Stimulated activated CD8-positive, alpha-beta memory T cell treated with anti-CD3 and anti-CD28 coated beads, Interleukin-7, amount 100 ng/mL, for 4 hours (primary cell): ENCODE results near the gene GNB5.
"Not testable (repeated sequence)": the region's sequence is repeated elsewhere in the genome, so short reads cannot be mapped to it uniquely, and the experiment has no call there.

Experiments used
- DNase-seq, 2 donors: peaks; one replicate each; pipeline ENCODE4 v3.0.0-alpha.2; 2020; ENCODE audit warnings: low read depth in 2 of 2

Gene GNB5

GRCh38 chr15:52094811-52095584, 96.2 kb downstream of the GNB5 start:
- DNase-seq = no peak

DNA sequence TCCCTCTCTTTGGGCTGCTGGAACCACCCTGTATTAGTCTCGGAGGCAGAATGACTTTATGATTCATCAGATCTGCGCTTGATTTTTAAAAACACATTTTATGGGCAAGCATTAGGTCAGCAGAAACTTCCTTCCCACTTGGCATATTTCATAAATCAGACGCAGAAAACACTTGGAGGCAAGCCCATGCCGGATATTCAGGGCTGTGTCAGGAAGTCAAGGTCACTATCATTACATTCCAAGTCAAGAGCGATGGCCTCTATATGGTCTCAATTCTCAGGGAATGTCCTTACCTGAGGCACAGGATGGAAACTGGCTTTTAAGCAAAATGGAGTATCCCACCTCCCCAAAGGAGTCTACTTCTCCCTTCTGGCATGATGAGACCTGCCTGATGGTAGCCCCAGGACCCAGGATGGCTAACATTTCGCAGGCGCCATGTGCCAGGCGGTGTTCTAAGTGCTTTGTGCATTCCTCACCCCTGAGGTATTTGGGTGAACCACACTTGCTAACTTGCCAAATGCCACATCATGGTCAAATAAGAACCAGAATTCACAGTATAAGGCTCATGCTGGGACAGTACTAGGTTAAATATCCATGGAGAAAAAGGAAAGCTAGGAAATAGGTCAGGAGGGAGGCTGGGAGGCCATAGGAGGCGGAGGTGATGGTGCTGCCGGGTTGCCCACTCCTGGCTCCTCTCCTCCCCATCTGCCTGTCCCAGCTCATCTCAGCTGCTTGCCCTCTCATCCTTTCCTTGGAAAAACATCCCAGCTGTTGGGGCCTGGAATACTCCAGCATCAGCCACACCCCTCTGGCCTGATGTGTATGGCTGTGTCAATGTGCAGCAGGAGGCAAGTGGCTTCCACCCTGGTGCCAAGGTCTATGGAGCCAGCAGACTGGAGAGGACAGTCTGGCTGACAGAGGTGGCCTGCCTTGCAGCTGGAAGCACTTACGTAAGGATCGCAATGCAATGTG, 97.4 kb downstream of the GNB5 start:
- DNase-seq = no peak

GRCh38 chr15:52093167-52093538, 98.0 kb downstream of the GNB5 start:
- no peak for DNase-seq

DNA sequence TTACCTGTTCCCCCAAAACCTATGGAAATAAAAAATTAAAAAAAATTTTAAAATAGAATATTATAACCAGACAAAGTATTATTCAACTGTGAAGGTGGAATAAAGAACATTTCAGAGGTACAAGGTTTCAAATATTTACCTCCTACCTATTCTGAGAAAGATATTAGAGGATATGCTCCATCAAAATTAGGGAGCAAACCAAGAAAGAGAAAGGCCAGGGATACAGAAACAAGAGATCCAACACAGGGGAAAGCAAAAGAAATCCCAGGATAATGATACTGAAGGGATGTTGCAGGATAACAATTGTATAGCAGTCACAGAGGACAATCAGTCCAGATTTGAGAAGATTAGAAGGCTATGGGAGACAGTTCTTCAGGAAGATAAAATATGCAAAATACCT, 101.0 kb downstream of the GNB5 start:
- DNase-seq = no peak

DNA sequence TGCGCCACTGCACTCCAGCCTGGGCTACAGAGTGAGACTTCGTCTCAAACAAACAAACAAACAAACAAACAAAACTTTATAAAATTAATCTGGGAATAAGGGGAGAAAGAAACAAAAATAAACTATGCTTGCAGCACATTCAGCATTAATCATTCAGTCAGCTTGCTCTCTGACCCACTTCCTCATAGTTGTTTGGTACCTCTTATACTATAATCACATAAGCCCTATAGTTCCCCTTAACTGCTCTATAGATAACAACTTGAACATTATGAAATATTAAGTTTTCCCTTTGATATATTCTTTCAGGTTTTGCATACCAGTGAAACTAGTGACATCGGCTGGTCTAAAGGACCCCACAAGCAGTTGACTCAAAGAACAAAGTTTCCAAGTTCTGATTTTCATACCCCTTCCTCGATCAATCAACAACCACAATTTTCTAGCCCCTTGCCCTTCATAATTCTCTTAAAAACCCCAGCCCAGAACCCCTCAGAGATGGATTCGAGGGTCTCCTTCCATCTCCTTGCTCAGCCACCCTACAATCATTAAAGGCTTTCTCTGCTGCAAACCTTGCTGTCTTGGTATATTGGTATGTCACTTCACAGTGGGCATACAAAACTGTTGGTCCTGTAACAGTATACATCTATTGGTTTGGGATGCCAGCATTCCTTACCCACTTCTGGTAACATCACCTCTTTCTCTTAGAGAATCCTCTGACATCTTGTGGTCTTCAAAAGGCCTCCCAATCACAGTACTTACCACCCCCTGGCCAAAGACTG, 105.0 kb downstream of the GNB5 start:
- no peak for DNase-seq

GRCh38 chr15:52085299-52085698, 105.9 kb downstream of the GNB5 start:
- no peak for DNase-seq

GRCh38 chr15:52083603-52084002, 107.6 kb downstream of the GNB5 start:
- no peak for DNase-seq

- not testable (repeated sequence) for DNase-seq
Measured at GRCh38 chr15:52083037-52083359, 108.2 kb downstream of the GNB5 start.

DNA sequence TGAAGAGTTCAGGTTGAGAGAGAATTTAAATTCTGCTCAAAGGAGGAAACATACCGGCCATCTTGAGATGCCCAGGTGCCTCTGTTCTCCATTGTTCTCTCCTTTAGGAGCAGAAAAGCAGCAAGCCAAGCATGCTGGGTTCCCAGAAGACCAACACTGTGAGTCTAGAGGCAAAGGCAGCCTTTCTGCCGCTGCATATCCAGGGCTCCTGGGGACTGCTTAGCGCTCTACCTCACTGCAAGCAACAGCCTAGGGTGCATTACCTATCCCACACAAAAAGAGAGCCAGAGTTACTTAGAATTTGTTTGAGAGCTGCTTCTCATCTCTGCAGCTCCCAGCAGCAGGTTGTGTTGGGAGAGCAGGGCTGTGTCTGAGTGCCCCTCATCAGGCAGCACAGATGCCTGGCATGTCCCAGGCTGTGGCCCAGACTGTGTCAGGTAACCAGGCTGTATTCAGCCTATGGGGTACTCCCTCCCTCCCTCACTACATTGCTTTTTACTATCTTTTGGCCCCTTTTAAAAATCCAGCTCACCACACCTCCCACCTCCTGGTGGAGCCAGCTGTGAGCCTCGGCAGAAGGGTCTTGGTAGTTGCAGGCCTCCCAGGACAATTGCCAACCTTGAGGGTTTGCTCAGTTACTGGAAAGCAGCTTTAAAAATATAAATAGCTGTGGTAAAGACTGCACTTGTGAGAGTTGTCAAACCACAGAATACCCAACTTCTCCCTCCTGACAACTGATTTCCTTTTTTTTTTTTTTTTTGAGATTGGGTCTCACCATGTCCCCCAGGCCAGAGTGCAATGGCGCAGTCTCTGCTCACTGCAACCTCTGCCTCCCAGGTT, 108.8 kb downstream of the GNB5 start:
- no peak for DNase-seq

GRCh38 chr15:52080706-52081392, 110.3 kb downstream of the GNB5 start:
- DNase-seq = no peak

DNA sequence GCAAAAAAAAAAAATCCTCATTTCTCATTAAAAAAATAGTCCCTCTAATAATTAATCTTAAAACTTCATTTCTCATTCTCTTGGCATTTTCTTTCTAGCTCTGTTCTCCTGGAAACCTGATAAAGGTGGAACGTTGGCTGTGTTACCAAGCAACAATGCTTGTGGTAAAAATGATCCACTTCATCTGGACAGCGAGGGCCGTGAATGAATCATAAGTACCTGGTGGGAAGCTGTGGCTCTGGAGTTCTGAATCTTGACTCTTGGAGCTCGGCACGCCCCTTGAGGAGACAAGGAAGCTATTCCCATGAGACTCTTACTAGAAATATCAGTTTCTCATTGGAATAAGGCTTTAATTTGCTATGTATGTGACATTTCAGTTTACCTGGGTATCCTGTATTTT, 111.2 kb downstream of the GNB5 start:
- DNase-seq = no peak

- DNase-seq = peak; percentile 61 to 69
Measured at GRCh38 chr15:52078876-52079700, 112.1 kb downstream of the GNB5 start.

- DNase-seq = no peak
Measured at GRCh38 chr15:52078197-52078875, 112.9 kb downstream of the GNB5 start.

DNA sequence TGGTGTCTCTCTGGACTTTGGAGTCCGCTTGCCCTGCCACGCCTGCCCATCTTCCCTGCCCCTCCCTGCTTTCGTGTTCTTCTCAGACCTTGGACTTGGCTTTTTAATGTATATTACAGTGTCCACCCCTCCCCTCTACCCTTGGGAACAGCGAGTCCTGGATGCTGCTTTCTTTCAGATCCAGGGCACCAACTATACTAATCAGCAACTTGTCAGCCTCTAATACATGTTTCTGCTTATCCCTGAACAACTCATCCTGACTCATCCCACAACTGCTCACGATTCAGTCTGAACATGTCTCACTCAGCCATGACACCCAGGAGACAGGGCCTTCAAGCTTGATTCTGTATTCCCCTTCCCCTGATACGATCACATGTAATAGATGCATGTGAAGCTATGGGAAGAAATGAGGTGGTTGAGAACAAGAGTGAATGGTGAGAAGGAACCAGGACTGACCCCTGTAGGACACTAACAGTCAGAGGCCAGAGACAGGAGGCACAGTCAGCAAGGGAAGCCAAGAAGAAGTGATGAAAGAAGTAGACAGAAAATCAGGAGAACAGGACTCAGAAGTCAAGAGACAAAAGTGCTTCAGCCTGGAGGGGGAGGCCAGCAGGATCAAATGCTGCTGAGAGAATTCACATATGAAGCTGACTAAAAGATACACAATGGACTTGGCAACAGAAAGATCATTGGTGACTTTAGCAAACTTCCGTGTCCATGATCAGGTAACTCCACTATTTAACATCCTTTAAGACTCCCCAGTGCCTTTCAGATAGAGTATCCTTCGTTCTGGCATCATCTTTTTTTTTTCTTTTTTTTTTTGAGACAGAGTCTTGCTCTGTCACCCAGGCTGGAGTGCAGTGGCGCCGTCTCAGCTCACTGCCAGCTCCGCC, 114.1 kb downstream of the GNB5 start:
- DNase-seq = no peak

GRCh38 chr15:52071570-52071969, 119.6 kb downstream of the GNB5 start:
- DNase-seq = no peak

DNA sequence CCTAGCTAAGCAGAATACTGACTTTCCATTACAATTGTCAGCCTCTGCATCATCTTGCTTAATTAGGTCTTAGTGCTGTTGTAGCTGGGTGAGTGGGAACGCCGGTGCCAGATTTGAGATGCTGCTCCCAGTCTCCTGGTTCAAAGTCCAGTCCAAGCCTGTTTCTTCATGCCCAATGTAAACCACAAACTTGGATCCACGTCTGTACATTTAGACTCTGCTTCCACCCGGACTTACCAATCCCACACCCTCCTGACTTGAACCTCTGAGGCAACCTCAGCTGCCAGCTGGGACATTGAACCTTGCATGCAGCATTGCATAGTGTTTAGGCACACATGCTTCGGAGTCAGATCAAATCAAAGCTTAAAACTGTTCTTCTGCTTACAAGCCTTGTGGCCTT, 121.6 kb downstream of the GNB5 start:
- no peak for DNase-seq

DNA sequence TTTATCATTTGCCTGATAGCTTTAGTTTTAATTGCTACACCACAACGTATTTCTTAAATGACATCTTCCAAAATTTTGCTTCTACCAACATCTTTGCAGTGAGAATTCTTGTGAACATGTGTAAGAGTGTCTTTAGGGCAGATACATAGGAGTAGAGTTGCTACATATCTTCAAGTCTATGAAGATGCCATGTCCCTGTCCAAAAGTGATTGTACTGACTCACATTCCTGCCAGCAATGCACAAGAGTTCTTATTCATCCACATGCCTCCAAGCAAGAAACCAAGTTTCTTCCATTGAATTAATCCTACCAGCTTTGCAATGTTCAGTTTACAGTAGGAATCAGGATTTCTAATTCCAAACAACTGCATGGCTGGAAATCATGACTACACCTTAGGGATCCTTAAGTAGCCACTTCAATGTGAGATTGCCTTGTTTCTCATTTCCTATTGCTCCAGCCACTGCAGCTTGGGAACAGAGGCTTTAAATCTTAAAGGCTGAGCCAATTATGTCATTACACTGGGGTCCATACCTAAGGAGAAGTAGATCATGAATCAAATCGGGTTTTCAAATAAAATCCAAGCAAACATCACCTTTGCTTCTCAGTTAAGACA, 123.1 kb downstream of the GNB5 start:
- no peak for DNase-seq

DNA sequence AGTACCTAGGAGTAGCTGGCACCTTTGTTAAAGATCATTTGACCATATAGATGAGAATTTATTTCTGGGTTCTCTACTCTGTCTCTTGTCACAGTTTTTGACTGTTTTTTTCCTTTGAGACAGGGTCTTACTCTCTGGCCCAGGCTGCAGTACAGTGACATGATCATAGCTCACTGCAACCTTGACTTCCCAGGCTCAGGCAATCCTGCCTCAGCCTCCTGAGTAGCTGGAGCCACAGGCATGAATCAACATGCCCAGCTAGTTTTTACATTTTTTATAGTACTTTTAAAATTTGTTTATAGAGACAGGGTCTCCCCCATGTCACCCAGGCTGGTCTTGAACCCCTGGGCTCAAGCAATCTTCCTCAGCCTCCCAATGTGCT, 123.7 kb downstream of the GNB5 start:
- DNase-seq = no peak
